Ishikawa (cell line): ENCODE results near the gene FBXW8.

Experiments
- CEBPB ChIP-seq: IDR thresholded peaks from 2 replicates; pipeline ENCODE4 v1.6.1; 2012
- CREB1 ChIP-seq: IDR thresholded peaks from 2 replicates; pipeline ENCODE4 v1.6.1; 2012; ENCODE audit warnings: low read depth
- EGR1 ChIP-seq: IDR thresholded peaks from 2 replicates; pipeline ENCODE4 v1.6.1; 2012
- EP300 ChIP-seq: IDR thresholded peaks from 2 replicates; pipeline ENCODE4 v1.6.1; 2012; ENCODE audit warnings: borderline replicate concordance
- FOXM1 ChIP-seq: IDR thresholded peaks from 2 replicates; pipeline ENCODE4 v1.6.1; 2012; ENCODE audit warnings: low read depth, borderline replicate concordance
- NFIC ChIP-seq: IDR thresholded peaks from 2 replicates; pipeline ENCODE4 v1.6.1; 2012
- RAD21 ChIP-seq: IDR thresholded peaks from 2 replicates; pipeline ENCODE4 v1.6.1; 2012; ENCODE audit warnings: low read depth
- TAF1 ChIP-seq: IDR thresholded peaks from 2 replicates; pipeline ENCODE4 v1.6.1; 2012; ENCODE audit warnings: low read depth, mild to moderate bottlenecking
- TCF12 ChIP-seq: IDR thresholded peaks from 2 replicates; pipeline ENCODE4 v1.6.1; 2012; ENCODE audit warnings: low read depth
- TEAD4 ChIP-seq: IDR thresholded peaks from 2 replicates; pipeline ENCODE4 v1.6.1; 2012
- YY1 ChIP-seq: IDR thresholded peaks from 2 replicates; pipeline ENCODE4 v1.6.1; 2012; ENCODE audit warnings: low read depth
- ZBTB7A ChIP-seq: IDR thresholded peaks from 2 replicates; pipeline ENCODE4 v1.6.1; 2012; ENCODE audit warnings: low read depth
- TF ChIP-seq, protein P1 (sequence below): IDR thresholded peaks from 2 replicates; pipeline ENCODE4 v1.6.1; 2012
- TF ChIP-seq, protein P2 (sequence below): IDR thresholded peaks from 2 replicates; pipeline ENCODE4 v1.6.1; 2012
- TF ChIP-seq, protein P3 (sequence below): IDR thresholded peaks from 2 replicates; pipeline ENCODE4 v1.6.1; 2012; ENCODE audit warnings: low read depth, mild to moderate bottlenecking

Gene FBXW8

DNA sequence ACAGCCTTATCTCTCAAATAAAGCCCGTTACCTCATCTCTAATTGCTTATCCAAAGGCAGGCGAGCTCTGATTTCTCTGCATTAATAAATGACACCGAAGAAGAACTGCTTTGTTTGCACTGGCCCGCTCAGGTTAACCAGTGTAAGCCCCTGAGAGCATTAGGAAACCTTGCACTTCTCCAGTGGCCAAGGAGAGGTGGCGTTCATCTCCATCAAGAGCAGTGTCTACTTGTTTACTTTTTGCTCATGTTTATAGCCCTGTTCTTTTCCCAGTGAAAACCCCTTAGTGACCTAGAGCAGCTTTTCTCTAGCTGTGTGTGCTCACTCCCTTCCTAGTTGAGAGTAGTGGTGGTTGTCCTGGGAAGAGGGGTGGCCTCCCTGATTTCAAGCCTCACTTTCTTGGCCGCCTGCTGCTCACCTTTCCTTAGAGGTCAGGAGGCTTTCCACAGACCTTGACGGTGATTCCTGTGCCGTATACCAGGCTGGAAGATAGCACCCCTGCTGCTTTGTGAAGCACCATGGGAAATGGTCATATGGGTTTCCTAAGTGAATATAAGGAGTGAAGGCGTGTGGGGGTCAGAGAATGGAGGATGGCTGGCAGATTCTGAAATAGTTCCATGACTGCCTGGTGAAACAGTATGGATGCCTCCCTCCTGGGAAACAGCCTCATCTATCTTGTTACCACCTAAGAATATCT is 16.6 kb downstream of the FBXW8 start:
- TF ChIP-seq, protein P1, sequence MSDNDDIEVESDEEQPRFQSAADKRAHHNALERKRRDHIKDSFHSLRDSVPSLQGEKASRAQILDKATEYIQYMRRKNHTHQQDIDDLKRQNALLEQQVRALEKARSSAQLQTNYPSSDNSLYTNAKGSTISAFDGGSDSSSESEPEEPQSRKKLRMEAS, result no peak
- no peak for TF ChIP-seq TAF1
- no peak for TF ChIP-seq CREB1
- TF ChIP-seq, protein P2, sequence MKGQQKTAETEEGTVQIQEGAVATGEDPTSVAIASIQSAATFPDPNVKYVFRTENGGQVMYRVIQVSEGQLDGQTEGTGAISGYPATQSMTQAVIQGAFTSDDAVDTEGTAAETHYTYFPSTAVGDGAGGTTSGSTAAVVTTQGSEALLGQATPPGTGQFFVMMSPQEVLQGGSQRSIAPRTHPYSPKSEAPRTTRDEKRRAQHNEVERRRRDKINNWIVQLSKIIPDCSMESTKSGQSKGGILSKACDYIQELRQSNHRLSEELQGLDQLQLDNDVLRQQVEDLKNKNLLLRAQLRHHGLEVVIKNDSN, result no peak
- TF ChIP-seq YY1, result no peak
- TF ChIP-seq EP300, result no peak

DNA sequence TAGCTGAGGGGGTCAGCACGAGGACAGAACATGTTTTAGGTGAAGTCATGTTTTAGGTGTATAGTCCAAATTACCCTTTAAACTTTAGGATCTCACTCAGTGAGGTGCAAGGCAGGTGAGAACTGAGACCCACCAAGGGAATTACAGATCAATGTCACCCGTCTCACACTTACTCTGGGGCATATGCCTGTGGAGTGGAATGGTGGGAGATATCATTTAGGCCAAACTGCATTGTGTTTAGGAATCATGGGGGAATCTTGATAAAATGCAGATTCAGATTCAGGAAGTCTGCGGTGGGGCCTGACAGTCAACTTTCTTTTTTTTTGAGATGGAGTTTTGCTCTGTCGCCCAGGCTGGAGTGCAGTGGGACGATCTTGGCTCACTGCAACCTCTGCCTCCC is 17.8 kb downstream of the FBXW8 start:
- TF ChIP-seq TCF12 (no peak), EP300 (no peak), TAF1 (no peak), NFIC (no peak)
- TF ChIP-seq, protein P3, sequence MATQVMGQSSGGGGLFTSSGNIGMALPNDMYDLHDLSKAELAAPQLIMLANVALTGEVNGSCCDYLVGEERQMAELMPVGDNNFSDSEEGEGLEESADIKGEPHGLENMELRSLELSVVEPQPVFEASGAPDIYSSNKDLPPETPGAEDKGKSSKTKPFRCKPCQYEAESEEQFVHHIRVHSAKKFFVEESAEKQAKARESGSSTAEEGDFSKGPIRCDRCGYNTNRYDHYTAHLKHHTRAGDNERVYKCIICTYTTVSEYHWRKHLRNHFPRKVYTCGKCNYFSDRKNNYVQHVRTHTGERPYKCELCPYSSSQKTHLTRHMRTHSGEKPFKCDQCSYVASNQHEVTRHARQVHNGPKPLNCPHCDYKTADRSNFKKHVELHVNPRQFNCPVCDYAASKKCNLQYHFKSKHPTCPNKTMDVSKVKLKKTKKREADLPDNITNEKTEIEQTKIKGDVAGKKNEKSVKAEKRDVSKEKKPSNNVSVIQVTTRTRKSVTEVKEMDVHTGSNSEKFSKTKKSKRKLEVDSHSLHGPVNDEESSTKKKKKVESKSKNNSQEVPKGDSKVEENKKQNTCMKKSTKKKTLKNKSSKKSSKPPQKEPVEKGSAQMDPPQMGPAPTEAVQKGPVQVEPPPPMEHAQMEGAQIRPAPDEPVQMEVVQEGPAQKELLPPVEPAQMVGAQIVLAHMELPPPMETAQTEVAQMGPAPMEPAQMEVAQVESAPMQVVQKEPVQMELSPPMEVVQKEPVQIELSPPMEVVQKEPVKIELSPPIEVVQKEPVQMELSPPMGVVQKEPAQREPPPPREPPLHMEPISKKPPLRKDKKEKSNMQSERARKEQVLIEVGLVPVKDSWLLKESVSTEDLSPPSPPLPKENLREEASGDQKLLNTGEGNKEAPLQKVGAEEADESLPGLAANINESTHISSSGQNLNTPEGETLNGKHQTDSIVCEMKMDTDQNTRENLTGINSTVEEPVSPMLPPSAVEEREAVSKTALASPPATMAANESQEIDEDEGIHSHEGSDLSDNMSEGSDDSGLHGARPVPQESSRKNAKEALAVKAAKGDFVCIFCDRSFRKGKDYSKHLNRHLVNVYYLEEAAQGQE, result no peak

DNA sequence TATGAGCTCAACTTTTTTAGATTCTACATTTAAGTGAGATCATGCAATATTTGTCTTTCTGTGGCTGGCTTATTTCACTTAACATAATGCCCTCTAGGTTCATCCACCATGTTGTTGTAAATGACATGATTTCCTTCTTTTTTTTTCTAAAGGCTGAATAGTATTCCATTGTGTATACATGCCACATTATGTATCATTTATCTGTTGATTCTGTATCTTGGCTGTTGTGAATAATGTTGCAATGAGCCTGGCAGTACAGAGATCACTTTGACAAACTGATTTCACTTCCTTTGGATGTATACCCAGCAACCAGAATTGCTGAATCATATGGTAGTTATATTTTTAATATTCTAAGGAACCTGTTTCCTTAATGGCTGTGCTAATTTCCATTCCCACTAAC is 19.1 kb downstream of the FBXW8 start:
- TF ChIP-seq TEAD4 (no peak), RAD21 (no peak), YY1 (no peak), CREB1 (no peak), EP300 (no peak), ZBTB7A (no peak), NFIC (no peak), TCF12 (no peak), CEBPB (no peak), FOXM1 (no peak)
- TF ChIP-seq, protein P2, result no peak

DNA sequence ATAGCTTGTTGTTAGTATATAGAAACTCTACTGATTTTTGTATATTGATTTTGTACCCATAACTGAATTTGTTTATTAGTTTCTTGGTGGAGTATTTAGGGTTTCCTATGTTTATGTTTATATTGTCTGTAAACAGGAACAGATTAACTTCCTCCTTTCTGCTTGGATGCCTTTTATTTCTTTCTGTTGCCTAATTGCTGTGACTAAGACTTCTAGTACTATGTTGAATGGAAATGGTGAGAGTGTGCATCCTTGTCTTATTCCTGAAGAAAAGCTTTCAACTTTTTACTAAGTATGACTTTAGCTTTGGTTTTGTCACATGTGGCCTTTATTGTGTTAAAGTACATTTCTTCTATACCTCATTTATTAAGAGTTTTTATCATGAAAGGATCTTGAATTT is 20.9 kb downstream of the FBXW8 start:
- TF ChIP-seq CREB1 (no peak), TAF1 (no peak), EGR1 (no peak), RAD21 (no peak), YY1 (no peak), TCF12 (no peak), EP300 (no peak), TEAD4 (no peak), ZBTB7A (no peak), FOXM1 (no peak)
- TF ChIP-seq, protein P2, result no peak
- TF ChIP-seq, protein P1, result no peak
- TF ChIP-seq, protein P3, result no peak

DNA sequence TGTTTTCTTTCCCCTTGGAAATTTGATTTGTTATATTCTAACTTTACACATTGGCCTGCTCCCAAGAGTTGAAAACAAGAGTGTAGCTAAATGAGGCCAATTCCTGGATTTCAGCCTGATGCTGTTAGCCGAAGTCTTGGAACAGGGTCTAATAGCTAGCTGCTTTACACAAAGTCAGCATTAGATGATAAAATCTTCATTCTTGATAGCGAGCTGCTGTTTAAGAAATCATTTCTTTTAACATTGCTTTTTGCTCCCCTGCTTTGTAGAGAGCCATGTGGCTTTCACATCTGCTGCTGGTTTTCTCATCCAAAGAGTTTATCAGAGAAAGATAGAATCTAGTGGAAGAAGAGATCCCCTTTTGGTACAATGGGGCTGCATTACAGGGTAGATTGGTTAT is 22.3 kb downstream of the FBXW8 start:
- TF ChIP-seq FOXM1, result no peak
- no peak for TF ChIP-seq RAD21
- no peak for TF ChIP-seq EP300
- no peak for TF ChIP-seq YY1
- TF ChIP-seq, protein P1, result no peak
- TF ChIP-seq, protein P2, result no peak
- TF ChIP-seq TCF12, result no peak
